NOMO-1 (cell line): ENCODE data around the gene LAMP1.
"Not testable (repeated sequence)": the region's sequence is repeated elsewhere in the genome, so short reads cannot be mapped to it uniquely, and the experiment has no call there.

ENCODE experiments used
- DNase-seq, 2 experiments: peaks; one replicate each; lab custom pipeline; 2025; ENCODE audit not compliant: unreplicated experiment in 2 of 2; lab: John Stamatoyannopoulos, UW

Gene LAMP1

GRCh38 chr13:113297370-113298042 is 467 bp downstream of the LAMP1 start:
- peak; percentile 16 to 20 for DNase-seq

- DNase-seq = peak in 1 of 2 experiments; percentile 7
These were observed 1.3 kb downstream of the LAMP1 start for GRCh38 chr13:113298043-113298945.

GRCh38 chr13:113299951-113300350 is 2.9 kb downstream of the LAMP1 start:
- DNase-seq = peak; percentile 16 to 82

GRCh38 chr13:113302986-113303385 is 5.9 kb downstream of the LAMP1 start:
- no peak for DNase-seq

- DNase-seq = no peak
These were observed 7.1 kb downstream of the LAMP1 start for GRCh38 chr13:113304121-113304520.

GRCh38 chr13:113305208-113305607 is 8.2 kb downstream of the LAMP1 start:
- no peak for DNase-seq

- DNase-seq = no peak
These were observed 10.5 kb downstream of the LAMP1 start for GRCh38 chr13:113307491-113307890.

GRCh38 chr13:113309473-113309872 is 12.4 kb downstream of the LAMP1 start:
- DNase-seq = no peak

- not testable (repeated sequence) for DNase-seq
These were observed 17.1 kb downstream of the LAMP1 start for GRCh38 chr13:113314112-113314511.

GRCh38 chr13:113314895-113315470 is 17.9 kb downstream of the LAMP1 start:
- DNase-seq = not testable (repeated sequence)

GRCh38 chr13:113315992-113316391 is 19.0 kb downstream of the LAMP1 start:
- no peak for DNase-seq

GRCh38 chr13:113317031-113317430 is 20.0 kb downstream of the LAMP1 start:
- DNase-seq = no peak

GRCh38 chr13:113318956-113319355 is 21.9 kb downstream of the LAMP1 start:
- no peak for DNase-seq

GRCh38 chr13:113319371-113319770 is 22.3 kb downstream of the LAMP1 start:
- no peak for DNase-seq

GRCh38 chr13:113320226-113320875 is 23.3 kb downstream of the LAMP1 start:
- DNase-seq = no peak

GRCh38 chr13:113321546-113321945 is 24.5 kb downstream of the LAMP1 start:
- no peak for DNase-seq

- DNase-seq = no peak
These were observed 25.0 kb downstream of the LAMP1 start for GRCh38 chr13:113322043-113322461.

- no peak for DNase-seq
These were observed 26.0 kb downstream of the LAMP1 start for GRCh38 chr13:113322890-113323651.

GRCh38 chr13:113323869-113324268 is 26.8 kb downstream of the LAMP1 start:
- DNase-seq = no peak

GRCh38 chr13:113324398-113324797 is 27.4 kb downstream of the LAMP1 start:
- no peak for DNase-seq
